Measurements from ENCODE around the gene STXBP6. TPM values are rescaled to one million over a fixed set of nuclear protein-coding genes. Genes with fewer than 3 reads are reported as not detected.

Gene STXBP6
- total and polyA plus RNA-seq, 2 experiments from 2014 or later: 19.7 to 29.0 TPM

DNA sequence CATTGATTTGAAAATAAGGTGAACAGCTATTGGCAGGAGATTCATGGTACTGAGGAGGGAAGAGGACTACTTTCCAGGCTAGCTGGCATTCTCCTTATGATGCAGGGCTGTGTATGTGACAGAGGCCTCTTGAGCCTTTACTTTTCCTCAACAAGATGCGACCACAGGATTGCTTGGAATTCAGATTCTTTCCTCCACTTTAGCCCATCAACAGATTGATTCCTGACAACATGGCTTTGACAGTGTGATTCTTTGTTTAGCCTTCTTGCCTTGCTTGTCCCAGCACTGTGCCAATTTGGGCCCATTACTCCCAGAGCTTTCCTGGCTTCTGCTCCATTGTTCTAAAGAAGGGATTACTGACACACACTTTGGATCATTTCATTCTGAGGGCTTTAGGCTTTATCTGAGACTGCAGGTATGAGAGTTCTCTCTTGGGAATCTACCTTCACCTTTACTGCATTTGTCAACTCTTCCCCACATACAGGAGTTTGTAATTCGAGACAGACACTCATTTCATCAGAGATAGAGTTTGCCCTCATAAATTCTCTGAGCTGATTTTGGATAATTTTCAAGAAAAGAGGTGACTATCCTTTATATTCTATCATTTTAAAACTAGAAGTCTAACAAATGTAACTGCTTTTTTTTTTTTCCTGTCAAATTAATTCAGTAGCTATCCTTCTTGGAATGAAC, 209.6 kb downstream of the STXBP6 start (continued):
- no peak for TF ChIP-seq REST (IDR thresholded peaks at IDR 0.05; ENCODE audit: unreplicated experiment)
- no peak for TF ChIP-seq ETS1 (IDR thresholded peaks at IDR 0.05)
- TF ChIP-seq EZH2 (IDR thresholded peaks at IDR 0.05; ENCODE audit: low read depth, unreplicated experiment): no peak
- TF ChIP-seq POLR2AphosphoS5 (IDR thresholded peaks at IDR 0.05; ENCODE audit: low read depth): no peak
- TF ChIP-seq STAT1 (IDR thresholded peaks at IDR 0.05; ENCODE audit: unreplicated experiment): no peak
- TF ChIP-seq, protein P1, sequence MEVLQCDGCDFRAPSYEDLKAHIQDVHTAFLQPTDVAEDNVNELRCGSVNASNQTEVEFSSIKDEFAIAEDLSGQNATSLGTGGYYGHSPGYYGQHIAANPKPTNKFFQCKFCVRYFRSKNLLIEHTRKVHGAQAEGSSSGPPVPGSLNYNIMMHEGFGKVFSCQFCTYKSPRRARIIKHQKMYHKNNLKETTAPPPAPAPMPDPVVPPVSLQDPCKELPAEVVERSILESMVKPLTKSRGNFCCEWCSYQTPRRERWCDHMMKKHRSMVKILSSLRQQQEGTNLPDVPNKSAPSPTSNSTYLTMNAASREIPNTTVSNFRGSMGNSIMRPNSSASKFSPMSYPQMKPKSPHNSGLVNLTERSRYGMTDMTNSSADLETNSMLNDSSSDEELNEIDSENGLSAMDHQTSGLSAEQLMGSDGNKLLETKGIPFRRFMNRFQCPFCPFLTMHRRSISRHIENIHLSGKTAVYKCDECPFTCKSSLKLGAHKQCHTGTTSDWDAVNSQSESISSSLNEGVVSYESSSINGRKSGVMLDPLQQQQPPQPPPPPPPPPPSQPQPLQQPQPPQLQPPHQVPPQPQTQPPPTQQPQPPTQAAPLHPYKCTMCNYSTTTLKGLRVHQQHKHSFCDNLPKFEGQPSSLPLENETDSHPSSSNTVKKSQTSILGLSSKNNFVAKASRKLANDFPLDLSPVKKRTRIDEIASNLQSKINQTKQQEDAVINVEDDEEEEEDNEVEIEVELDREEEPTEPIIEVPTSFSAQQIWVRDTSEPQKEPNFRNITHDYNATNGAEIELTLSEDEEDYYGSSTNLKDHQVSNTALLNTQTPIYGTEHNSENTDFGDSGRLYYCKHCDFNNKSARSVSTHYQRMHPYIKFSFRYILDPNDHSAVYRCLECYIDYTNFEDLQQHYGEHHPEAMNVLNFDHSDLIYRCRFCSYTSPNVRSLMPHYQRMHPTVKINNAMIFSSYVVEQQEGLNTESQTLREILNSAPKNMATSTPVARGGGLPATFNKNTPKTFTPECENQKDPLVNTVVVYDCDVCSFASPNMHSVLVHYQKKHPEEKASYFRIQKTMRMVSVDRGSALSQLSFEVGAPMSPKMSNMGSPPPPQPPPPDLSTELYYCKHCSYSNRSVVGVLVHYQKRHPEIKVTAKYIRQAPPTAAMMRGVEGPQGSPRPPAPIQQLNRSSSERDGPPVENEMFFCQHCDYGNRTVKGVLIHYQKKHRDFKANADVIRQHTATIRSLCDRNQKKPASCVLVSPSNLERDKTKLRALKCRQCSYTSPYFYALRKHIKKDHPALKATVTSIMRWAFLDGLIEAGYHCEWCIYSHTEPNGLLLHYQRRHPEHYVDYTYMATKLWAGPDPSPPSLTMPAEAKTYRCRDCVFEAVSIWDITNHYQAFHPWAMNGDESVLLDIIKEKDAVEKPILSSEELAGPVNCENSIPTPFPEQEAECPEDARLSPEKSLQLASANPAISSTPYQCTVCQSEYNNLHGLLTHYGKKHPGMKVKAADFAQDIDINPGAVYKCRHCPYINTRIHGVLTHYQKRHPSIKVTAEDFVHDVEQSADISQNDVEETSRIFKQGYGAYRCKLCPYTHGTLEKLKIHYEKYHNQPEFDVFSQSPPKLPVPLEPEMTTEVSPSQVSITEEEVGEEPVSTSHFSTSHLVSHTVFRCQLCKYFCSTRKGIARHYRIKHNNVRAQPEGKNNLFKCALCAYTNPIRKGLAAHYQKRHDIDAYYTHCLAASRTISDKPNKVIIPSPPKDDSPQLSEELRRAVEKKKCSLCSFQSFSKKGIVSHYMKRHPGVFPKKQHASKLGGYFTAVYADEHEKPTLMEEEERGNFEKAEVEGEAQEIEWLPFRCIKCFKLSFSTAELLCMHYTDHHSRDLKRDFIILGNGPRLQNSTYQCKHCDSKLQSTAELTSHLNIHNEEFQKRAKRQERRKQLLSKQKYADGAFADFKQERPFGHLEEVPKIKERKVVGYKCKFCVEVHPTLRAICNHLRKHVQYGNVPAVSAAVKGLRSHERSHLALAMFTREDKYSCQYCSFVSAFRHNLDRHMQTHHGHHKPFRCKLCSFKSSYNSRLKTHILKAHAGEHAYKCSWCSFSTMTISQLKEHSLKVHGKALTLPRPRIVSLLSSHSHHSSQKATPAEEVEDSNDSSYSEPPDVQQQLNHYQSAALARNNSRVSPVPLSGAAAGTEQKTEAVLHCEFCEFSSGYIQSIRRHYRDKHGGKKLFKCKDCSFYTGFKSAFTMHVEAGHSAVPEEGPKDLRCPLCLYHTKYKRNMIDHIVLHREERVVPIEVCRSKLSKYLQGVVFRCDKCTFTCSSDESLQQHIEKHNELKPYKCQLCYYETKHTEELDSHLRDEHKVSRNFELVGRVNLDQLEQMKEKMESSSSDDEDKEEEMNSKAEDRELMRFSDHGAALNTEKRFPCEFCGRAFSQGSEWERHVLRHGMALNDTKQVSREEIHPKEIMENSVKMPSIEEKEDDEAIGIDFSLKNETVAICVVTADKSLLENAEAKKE (CRISPR knock-in tag; IDR thresholded peaks at IDR 0.05): no peak
- no peak for TF ChIP-seq JUNB (IDR thresholded peaks at IDR 0.05; ENCODE audit: unreplicated experiment)

All from GM23338 (cell line).